Pancreas (tissue), 10 donors: ENCODE measurements around the gene PRSS53. TPM values are rescaled to one million over a fixed set of nuclear protein-coding genes. Genes with fewer than 3 reads are reported as not detected.

Source experiments
- ATAC-seq, 4 donors: fragments of 200-7000 bp; cut with Tn5 transposase; one replicate each; pipeline versions ENCODE4 v1.8.0 to v1.9.1; 2020; ENCODE audit warnings: mild to moderate bottlenecking in 4 of 4, moderate library complexity in 4 of 4
- DNase-seq, 6 donors: peaks; one replicate each; pipeline ENCODE4 v3.0.0-alpha.2; 2020
- FAIRE-seq: peaks from 2 replicates; lab custom pipeline; 2012; peaks lifted over from hg19 to GRCh38; lab: Jason Lieb, UNC
- H3K27ac ChIP-seq, 4 donors: fragments of 200-600 bp; sonication (generic); 1 replicate in 3 of 4; 2 replicates in 1 of 4; pipeline versions ENCODE4 v1.5.0 to v1.8.0; 2020
- H3K27me3 ChIP-seq, 4 donors: fragments of 200-600 bp; one replicate each; pipeline ENCODE4 v1.8.0; 2021
- H3K36me3 ChIP-seq, 3 donors: fragments of 200-600 bp; sonication (generic) in 1 of 3; one replicate each; pipeline versions ENCODE4 v1.5.0 to v1.8.0; 2020 to 2021
- H3K4me1 ChIP-seq, 3 donors: fragments of 200-600 bp; one replicate each; pipeline ENCODE4 v1.8.0; 2021
- H3K4me3 ChIP-seq, 4 donors: fragments of 200-600 bp; sonication (generic) in 2 of 4; one replicate each; pipeline versions ENCODE4 v1.5.0 to v1.8.0; 2020 to 2021
- H3K9me3 ChIP-seq, 4 donors: fragments of 200-600 bp; one replicate each; pipeline ENCODE4 v1.8.0; 2021
- WGBS, 2 donors: extraction: QIAGEN DNeasy Blood & Tissue Kit; methylation state at CpG; one replicate each; pipeline ENCODE4 v1.1.7; 2013; 5-methylcytosine and 5-hydroxymethylcytosine counted together
- intact Hi-C, 3 donors: fragments of 100-400 bp; cut with DNase I; formaldehyde crosslinking; loops; one replicate each; pipeline versions ENCODE4 v1.11.1 to v1.14.2; 2022
- polyA plus RNA-seq, 2 donors: library from polyadenylated mRNA; stranded (reverse); fragments of 200-250 nt; gene quantifications; one replicate each; pipeline ENCODE4 v1.2.3, GENCODE V29; 2013
- total RNA-seq, 6 donors: library from RNA; stranded (reverse); fragmentation: NEBNext Ultra II Directional in 4 of 6; extraction: Animal tissue kit (Norgen Biotek cat#: 25700) in 4 of 6; gene quantifications; one replicate each; pipeline versions ENCODE4 v1.2.1 to v1.2.4, GENCODE V29; 2021 to 2023
- TF ChIP-seq, protein P1 (sequence below), 4 donors: fragments of 200-600 bp; sonication (generic) in 3 of 4; IDR thresholded peaks; one replicate each; pipeline versions ENCODE4 v1.5.0 to v1.8.0; 2021; ENCODE audit warnings: antibody characterized with exemption in 4 of 4
- donor health status: healthy with polysubstance abuse.
- donor health status: DM: no; HTN: no; CAD: no; lungs with moderate emphysema.
- donor health status: DM: no; HTN: no; CAD: no.
- donor health status: control.
- donor health status: control.
- donor health status: Bipolar disorder and iron deficiency.
- donor health status: DM: yes; HTN: yes; CAD: no.
- donor health status: DM: no; HTN: no; CAD: no.
- donor health status: DM: no; HTN: no; CAD: no.
- donor health status: DM: yes; HTN: yes; CAD: no.

Gene PRSS53
- total and polyA plus RNA-seq, 8 donors, result 0.52 to 8.2 (median 1.3) TPM

DNA sequence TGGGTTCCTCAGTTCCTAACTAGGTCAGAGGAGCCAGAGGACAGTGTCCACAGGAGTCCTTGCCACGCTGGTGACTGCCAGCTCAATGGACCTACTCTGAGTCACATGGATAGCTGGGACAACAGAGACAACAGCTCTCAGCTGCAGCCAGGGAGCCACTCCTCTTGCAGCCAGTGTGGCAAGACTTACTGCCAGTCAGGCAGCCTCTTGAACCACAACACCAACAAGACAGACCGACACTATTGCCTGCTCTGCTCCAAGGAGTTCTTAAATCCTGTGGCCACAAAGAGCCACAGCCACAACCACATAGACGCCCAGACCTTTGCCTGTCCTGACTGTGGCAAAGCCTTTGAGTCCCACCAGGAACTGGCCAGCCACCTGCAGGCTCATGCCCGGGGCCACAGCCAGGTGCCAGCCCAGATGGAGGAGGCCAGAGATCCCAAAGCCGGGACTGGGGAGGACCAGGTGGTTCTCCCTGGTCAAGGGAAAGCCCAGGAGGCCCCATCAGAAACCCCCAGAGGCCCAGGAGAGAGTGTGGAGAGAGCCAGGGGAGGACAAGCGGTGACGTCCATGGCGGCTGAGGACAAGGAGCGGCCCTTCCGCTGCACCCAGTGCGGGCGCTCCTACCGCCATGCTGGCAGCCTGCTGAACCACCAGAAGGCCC, 7.9 kb downstream of the PRSS53 start:
- WGBS, 2 donors, result 94 to 96% methylated on average over 13 of the region's 13 CpGs

DNA sequence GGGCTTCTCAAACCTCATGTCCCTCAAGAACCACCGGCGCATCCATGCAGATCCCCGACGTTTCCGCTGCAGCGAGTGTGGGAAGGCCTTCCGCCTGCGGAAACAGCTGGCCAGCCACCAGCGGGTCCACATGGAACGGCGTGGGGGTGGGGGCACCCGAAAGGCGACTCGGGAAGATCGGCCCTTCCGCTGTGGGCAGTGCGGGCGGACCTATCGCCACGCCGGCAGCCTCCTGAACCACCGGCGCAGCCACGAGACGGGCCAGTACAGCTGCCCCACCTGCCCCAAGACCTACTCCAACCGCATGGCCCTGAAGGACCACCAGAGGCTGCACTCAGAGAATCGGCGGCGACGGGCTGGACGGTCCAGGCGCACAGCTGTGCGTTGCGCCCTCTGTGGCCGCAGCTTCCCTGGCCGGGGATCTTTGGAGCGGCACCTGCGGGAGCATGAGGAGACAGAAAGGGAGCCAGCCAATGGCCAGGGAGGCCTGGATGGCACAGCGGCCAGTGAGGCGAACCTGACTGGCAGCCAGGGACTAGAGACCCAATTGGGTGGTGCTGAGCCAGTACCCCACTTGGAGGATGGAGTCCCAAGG, 8.6 kb downstream of the PRSS53 start:
- 94 to 96% methylated on average over 40 of the region's 40 CpGs for WGBS, 2 donors
- Histone ChIP-seq H3K27me3 (no peaks in the 10 kb centered on the region), H3K9me3 (no peaks in the 10 kb centered on the region), H3K4me1 (peaks cover 0 to 2% (median 0%) of the 10 kb centered on the region in 3 donors), H3K27ac (no peak overlapping the region), H3K4me3 (no peak overlapping the region), H3K36me3 (peaks cover 0 to 45% (median 24%) of the 10 kb centered on the region in 3 donors)
- DNase-seq (peak in 2 of 6 donors; percentile 39 to 72), ATAC-seq (no peak), FAIRE-seq (no peak)
- TF ChIP-seq, protein P1, sequence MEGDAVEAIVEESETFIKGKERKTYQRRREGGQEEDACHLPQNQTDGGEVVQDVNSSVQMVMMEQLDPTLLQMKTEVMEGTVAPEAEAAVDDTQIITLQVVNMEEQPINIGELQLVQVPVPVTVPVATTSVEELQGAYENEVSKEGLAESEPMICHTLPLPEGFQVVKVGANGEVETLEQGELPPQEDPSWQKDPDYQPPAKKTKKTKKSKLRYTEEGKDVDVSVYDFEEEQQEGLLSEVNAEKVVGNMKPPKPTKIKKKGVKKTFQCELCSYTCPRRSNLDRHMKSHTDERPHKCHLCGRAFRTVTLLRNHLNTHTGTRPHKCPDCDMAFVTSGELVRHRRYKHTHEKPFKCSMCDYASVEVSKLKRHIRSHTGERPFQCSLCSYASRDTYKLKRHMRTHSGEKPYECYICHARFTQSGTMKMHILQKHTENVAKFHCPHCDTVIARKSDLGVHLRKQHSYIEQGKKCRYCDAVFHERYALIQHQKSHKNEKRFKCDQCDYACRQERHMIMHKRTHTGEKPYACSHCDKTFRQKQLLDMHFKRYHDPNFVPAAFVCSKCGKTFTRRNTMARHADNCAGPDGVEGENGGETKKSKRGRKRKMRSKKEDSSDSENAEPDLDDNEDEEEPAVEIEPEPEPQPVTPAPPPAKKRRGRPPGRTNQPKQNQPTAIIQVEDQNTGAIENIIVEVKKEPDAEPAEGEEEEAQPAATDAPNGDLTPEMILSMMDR (IDR thresholded peaks at IDR 0.05), result no peak
- intact Hi-C loops, result loop anchor here in 1 of 3 donors (10.0 kb wide), 1 partner anchor 95 kb away; the partner anchor contains the start of gene HSD3B7

More for the DNA sequence above, 7.9 kb downstream of the PRSS53 start:
- intact Hi-C loops, result loop anchor here in 1 of 3 donors (10.0 kb wide), 1 partner anchor 96 kb away; the partner anchor contains the start of gene HSD3B7
- FAIRE-seq, result no peak
- H3K9me3 ChIP-seq, result no peaks in the 10 kb centered on the region
- H3K27ac ChIP-seq, result no peak overlapping the region
- TF ChIP-seq, protein P1 (IDR thresholded peaks at IDR 0.05), result no peak
- no peak overlapping the region for H3K4me3 ChIP-seq
- peaks cover 0 to 45% (median 24%) of the 10 kb centered on the region in 3 donors for H3K36me3 ChIP-seq
- DNase-seq, result peak in 1 of 6 donors; percentile 9
- no peaks in the 10 kb centered on the region for H3K27me3 ChIP-seq
- no peaks in the 10 kb centered on the region for H3K4me1 ChIP-seq
- no peak for ATAC-seq

DNA sequence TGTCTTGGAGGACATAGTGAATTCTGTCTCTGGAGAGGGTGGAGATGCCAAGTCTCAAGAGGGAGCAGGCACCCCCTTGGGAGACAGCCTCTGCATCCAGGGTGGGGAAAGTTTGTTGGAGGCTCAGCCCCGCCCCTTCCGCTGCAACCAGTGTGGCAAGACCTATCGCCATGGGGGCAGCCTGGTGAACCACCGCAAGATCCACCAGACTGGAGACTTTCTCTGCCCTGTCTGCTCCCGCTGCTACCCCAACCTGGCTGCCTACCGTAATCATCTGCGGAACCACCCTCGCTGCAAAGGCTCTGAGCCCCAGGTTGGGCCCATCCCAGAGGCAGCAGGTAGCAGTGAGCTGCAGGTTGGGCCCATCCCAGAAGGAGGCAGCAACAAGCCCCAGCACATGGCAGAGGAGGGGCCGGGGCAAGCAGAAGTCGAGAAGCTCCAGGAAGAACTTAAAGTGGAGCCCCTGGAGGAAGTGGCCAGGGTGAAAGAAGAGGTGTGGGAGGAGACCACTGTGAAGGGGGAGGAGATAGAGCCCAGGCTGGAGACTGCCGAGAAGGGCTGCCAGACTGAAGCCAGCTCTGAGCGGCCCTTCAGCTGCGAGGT, 9.3 kb downstream of the PRSS53 start:
- peaks cover 0 to 5% (median 0%) of the 10 kb centered on the region in 3 donors for H3K4me1 ChIP-seq
- no peak overlapping the region for H3K27ac ChIP-seq
- FAIRE-seq, result no peak
- peak in 1 of 6 donors; percentile 4 for DNase-seq
- no peaks in the 10 kb centered on the region for H3K9me3 ChIP-seq
- no peak overlapping the region for H3K4me3 ChIP-seq
- H3K27me3 ChIP-seq, result no peaks in the 10 kb centered on the region
- TF ChIP-seq, protein P1 (IDR thresholded peaks at IDR 0.05), result no peak
- whole genome bisulfite sequencing, 2 donors, result 89 to 91% methylated on average over 13 of the region's 13 CpGs
- ATAC-seq, result no peak
- intact Hi-C loops, result no loop called here
- peaks cover 0 to 45% (median 24%) of the 10 kb centered on the region in 3 donors for H3K36me3 ChIP-seq

DNA sequence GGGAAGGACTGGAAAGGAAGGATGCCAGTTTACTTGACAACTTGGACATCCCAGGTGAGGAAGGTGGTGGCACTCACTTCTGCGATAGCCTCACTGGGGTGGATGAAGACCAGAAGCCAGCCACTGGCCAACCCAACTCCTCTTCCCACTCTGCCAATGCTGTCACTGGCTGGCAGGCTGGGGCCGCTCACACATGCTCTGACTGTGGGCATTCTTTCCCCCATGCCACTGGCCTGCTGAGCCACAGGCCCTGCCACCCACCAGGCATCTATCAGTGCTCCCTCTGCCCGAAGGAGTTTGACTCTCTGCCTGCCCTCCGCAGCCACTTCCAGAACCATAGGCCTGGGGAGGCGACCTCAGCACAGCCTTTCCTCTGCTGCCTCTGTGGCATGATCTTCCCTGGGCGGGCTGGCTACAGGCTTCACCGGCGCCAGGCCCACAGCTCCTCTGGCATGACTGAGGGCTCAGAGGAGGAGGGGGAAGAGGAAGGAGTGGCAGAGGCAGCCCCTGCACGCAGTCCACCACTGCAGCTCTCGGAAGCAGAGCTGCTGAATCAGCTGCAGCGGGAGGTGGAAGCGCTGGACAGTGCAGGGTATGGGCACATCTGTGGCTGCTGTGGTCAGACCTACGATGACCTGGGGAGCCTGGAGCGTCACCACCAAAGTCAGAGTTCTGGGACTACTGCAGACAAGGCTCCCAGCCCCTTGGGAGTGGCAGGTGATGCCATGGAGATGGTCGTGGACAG, 10.0 kb downstream of the PRSS53 start:
- 91 to 93% methylated on average over 15 of the region's 15 CpGs for WGBS, 2 donors
- DNase-seq, result peak in 1 of 6 donors; percentile 60
- Histone ChIP-seq H3K4me3 (no peak overlapping the region), H3K36me3 (peaks cover 0 to 45% (median 24%) of the 10 kb centered on the region in 3 donors), H3K4me1 (peaks cover 0 to 5% (median 0%) of the 10 kb centered on the region in 3 donors), H3K9me3 (no peaks in the 10 kb centered on the region), H3K27ac (no peak overlapping the region), H3K27me3 (no peaks in the 10 kb centered on the region)
- no peak for ATAC-seq
- TF ChIP-seq, protein P1 (IDR thresholded peaks at IDR 0.05), result no peak
- no peak for FAIRE-seq
- intact Hi-C loops, result no loop called here
